HepG2 (cell line): ENCODE results near the gene KRTAP5-1. TPM values are rescaled to one million over a fixed set of nuclear protein-coding genes. Genes with fewer than 3 reads are reported as not detected.

Source experiments
- ARID4A ChIP-seq: sonication (generic); formaldehyde crosslinking; IDR thresholded peaks from 2 replicates; pipeline ENCODE4 v1.5.0; 2020; ENCODE audit warnings: mild to moderate bottlenecking, missing genetic modification reagents, borderline replicate concordance
- CC2D1A ChIP-seq: sonication (generic); formaldehyde crosslinking; IDR thresholded peaks from 2 replicates; pipeline ENCODE4 v1.8.1; 2023; ENCODE audit warnings: mild to moderate bottlenecking, missing genetic modification reagents
- KLF6 ChIP-seq: IDR thresholded peaks from 2 replicates; pipeline ENCODE4 v1.8.0; 2016; ENCODE audit warnings: missing biosample characterization, missing genetic modification reagents
- MAZ ChIP-seq, 2 experiments: sonication (generic) in 1 of 2; formaldehyde crosslinking in 1 of 2; IDR thresholded peaks; 2 replicates each; pipeline versions ENCODE4 v1.5.0 to v1.6.1; 2012 to 2020; ENCODE audit warnings: low read depth in 2 of 2, mild to moderate bottlenecking in 2 of 2, borderline replicate concordance in 1 of 2, improper control_type of control experiment in 1 of 2, low read length in 1 of 2, missing genetic modification reagents in 1 of 2, moderate library complexity in 1 of 2
- MED1 ChIP-seq: sonication (generic); formaldehyde crosslinking; IDR thresholded peaks from 2 replicates; pipeline ENCODE4 v1.4.0; 2020; ENCODE audit warnings: missing genetic modification reagents
- MTA3 ChIP-seq: sonication (generic); formaldehyde crosslinking; IDR thresholded peaks from 2 replicates; pipeline ENCODE4 v1.4.0; 2020; ENCODE audit warnings: missing genetic modification reagents
- NR2F1 ChIP-seq, 2 experiments: fragments of 450-650 bp in 1 of 2; formaldehyde crosslinking in 1 of 2; IDR thresholded peaks; 2 replicates each; pipeline versions ENCODE4 v1.5.0 to v1.6.1; 2016 to 2020; ENCODE audit warnings: mild to moderate bottlenecking in 1 of 2, missing compliant biosample characterization in 1 of 2, missing genetic modification reagents in 1 of 2, moderate library complexity in 1 of 2
- PHF8 ChIP-seq: sonication (generic); formaldehyde crosslinking; IDR thresholded peaks from 2 replicates; pipeline ENCODE4 v1.5.0; 2020; ENCODE audit warnings: missing genetic modification reagents
- PPARG ChIP-seq: conservative IDR thresholded peaks from 2 replicates; pipeline ENCODE4 v1.6.1; 2016; ENCODE audit warnings: missing biosample characterization, missing genetic modification reagents
- SP5 ChIP-seq: IDR thresholded peaks from 2 replicates; pipeline ENCODE4 v1.6.1; 2016; ENCODE audit warnings: low read depth, borderline replicate concordance
- SSRP1 ChIP-seq: IDR thresholded peaks from 2 replicates; pipeline ENCODE4 v1.6.1; 2016; ENCODE audit warnings: control low read depth
- TSC22D2 ChIP-seq: sonication (generic); formaldehyde crosslinking; IDR thresholded peaks from 2 replicates; pipeline ENCODE4 v1.5.1; 2020; ENCODE audit warnings: missing genetic modification reagents, mild to moderate bottlenecking, borderline replicate concordance
- ZFP36 ChIP-seq: fragments of 150-350 bp; IDR thresholded peaks from 2 replicates; pipeline ENCODE4 v1.6.1; 2018; ENCODE audit warnings: borderline replicate concordance, low read length, low read depth; ENCODE audit not compliant: partially characterized antibody
- ZFP91 ChIP-seq: sonication (generic); formaldehyde crosslinking; IDR thresholded peaks from 2 replicates; pipeline ENCODE4 v1.9.0; 2022; ENCODE audit warnings: missing genetic modification reagents, mild to moderate bottlenecking, borderline replicate concordance
- ZKSCAN1 ChIP-seq: fragments of 150-350 bp; IDR thresholded peaks from 2 replicates; pipeline ENCODE4 v1.6.1; 2014; ENCODE audit warnings: low read length
- ZNF30 ChIP-seq: sonication (generic); formaldehyde crosslinking; IDR thresholded peaks from 2 replicates; pipeline ENCODE4 v1.5.0; 2020; ENCODE audit warnings: mild to moderate bottlenecking, missing genetic modification reagents
- ZNF337 ChIP-seq: sonication (generic); formaldehyde crosslinking; IDR thresholded peaks from 2 replicates; pipeline ENCODE4 v1.5.1; 2020; ENCODE audit warnings: missing genetic modification reagents, low read depth, mild to moderate bottlenecking, borderline replicate concordance
- ZNF446 ChIP-seq: sonication (generic); formaldehyde crosslinking; IDR thresholded peaks from 2 replicates; pipeline ENCODE4 v1.5.0; 2020; ENCODE audit warnings: mild to moderate bottlenecking, missing genetic modification reagents
- ZNF468 ChIP-seq: sonication (generic); formaldehyde crosslinking; IDR thresholded peaks from 2 replicates; pipeline ENCODE4 v1.8.0; 2022; ENCODE audit warnings: mild to moderate bottlenecking, moderate library complexity, missing genetic modification reagents
- ZNF562 ChIP-seq: sonication (generic); formaldehyde crosslinking; IDR thresholded peaks from 2 replicates; pipeline ENCODE4 v1.8.0; 2022; ENCODE audit warnings: missing genetic modification reagents, borderline replicate concordance
- ZNF770 ChIP-seq: sonication (generic); formaldehyde crosslinking; IDR thresholded peaks from 2 replicates; pipeline ENCODE4 v1.5.0; 2020; ENCODE audit warnings: mild to moderate bottlenecking, missing genetic modification reagents
- polyA plus RNA-seq, 8 experiments: library from polyadenylated mRNA; depleted of rRNA in 3 of 8; stranded (reverse) in 7 of 8; unstranded in 1 of 8; fragments of >200 nt; fragmentation: Illumina TruSeq in 4 of 8; extraction: Trizol in 4 of 8; gene quantifications; 2 replicates each; pipeline versions ENCODE4 v1.2.1 to v1.2.3, GENCODE V29; 2011 to 2016; ENCODE audit warnings: low read depth in 4 of 8, missing spikeins in 1 of 8, mixed read lengths in 1 of 8; ENCODE audit not compliant: insufficient read depth in 1 of 8
- total RNA-seq, 5 experiments: library from RNA; depleted of rRNA; stranded (reverse); fragments of >200 nt; fragmentation: Illumina TruSeq; extraction: Trizol; gene quantifications; 2 replicates each; pipeline ENCODE4 v1.2.3, GENCODE V29; 2016; ENCODE audit warnings: low read depth in 1 of 5

Gene KRTAP5-1
- total and polyA plus RNA-seq, 2 of the 13 experiments (the other 11 are each of a cell fraction or from before 2014, with no cell fraction given), result not detected

GRCh38 chr11:1572197-1573076 is 12.6 kb downstream of the KRTAP5-1 start, which contains the start of gene DUSP8 (continued):
- peak; percentile 42; the same call in 1 of the 2 replicates for TF ChIP-seq ARID4A (CRISPR knock-in tag)
- TF ChIP-seq ZNF770 (CRISPR knock-in tag), result no peak
- no peak for TF ChIP-seq ZKSCAN1
- no peak for TF ChIP-seq ZNF337 (CRISPR knock-in tag)
- no peak for TF ChIP-seq ZNF562
- TF ChIP-seq SP5 (CRISPR knock-in tag), result 0 out of 2 replicates have a peak, but pooled peaks have one; percentile 9
- TF ChIP-seq CC2D1A (CRISPR knock-in tag), result no peak
- no peak for TF ChIP-seq PHF8 (CRISPR knock-in tag)
- TF ChIP-seq SSRP1 (CRISPR knock-in tag), result no peak
- TF ChIP-seq ZNF30 (CRISPR knock-in tag), result no peak
- no peak for TF ChIP-seq MED1 (CRISPR knock-in tag)
- no peak for TF ChIP-seq PPARG
- TF ChIP-seq ZFP36, result peak; percentile 53
- TF ChIP-seq ZNF446 (CRISPR knock-in tag), result 0 out of 2 replicates have a peak, but pooled peaks have one; percentile 45
- TF ChIP-seq MTA3 (CRISPR knock-in tag), result no peak
- no peak for TF ChIP-seq TSC22D2
- no peak for TF ChIP-seq MAZ (IDR thresholded peaks at IDR 0.05; ENCODE audit: borderline replicate concordance, low read depth, low read length)
- 0 out of 2 replicates have a peak, but pooled peaks have one; percentile 45 for TF ChIP-seq MAZ (CRISPR knock-in tag; IDR thresholded peaks at IDR 0.05; ENCODE audit: low read depth)
- TF ChIP-seq ZNF468 (CRISPR knock-in tag), result 0 out of 2 replicates have a peak, but pooled peaks have one; percentile 36
- TF ChIP-seq KLF6 (CRISPR knock-in tag), result no peak
- TF ChIP-seq ZFP91, result peak; percentile 97
- no peak for TF ChIP-seq NR2F1 (CRISPR knock-in tag; IDR thresholded peaks at IDR 0.05)
